SK-N-SH (cell line): ENCODE data around the gene IFI6. TPM values are rescaled to one million over a fixed set of nuclear protein-coding genes. Genes with fewer than 3 reads are reported as not detected.

Experiments
- CTCF ChIA-PET: fragments of 300-600, 350-600 bp; formaldehyde crosslinking; extraction: SDS; loops from one replicate; lab custom pipeline; 2021; lab: Yijun Ruan, JAX
- POLR2A ChIA-PET: fragments of 350-600 bp; sonication (Branson Sonifier 250); formaldehyde crosslinking; extraction: SDS; loops from one replicate; lab custom pipeline; 2020; ENCODE audit warnings: antibody characterized with exemption, inconsistent platforms; lab: Yijun Ruan, JAX
- DNase-seq: peaks from one replicate; pipeline ENCODE4 v3.0.0; 2012
- H2AFZ ChIP-seq: fragments of 200-600 bp; sonication (generic); 2 replicates; pipeline ENCODE4 v1.8.1; 2016; ENCODE audit warnings: antibody characterized with exemption, mild to moderate bottlenecking, low read depth
- H3F3A ChIP-seq: fragments of 200-600 bp; sonication (generic); replicated peaks from 2 replicates; pipeline ENCODE3; 2016; ENCODE audit warnings: antibody characterized with exemption, mild to moderate bottlenecking; ENCODE audit not compliant: insufficient read depth
- H3K27ac ChIP-seq, 2 experiments: fragments of 200-500 bp in 1 of 2; fragments of 200-600 bp in 1 of 2; sonication (Bioruptor generic) in 1 of 2; sonication (generic), shearing (Covaris generic) in 1 of 2; 2 replicates each; pipeline versions ENCODE4 v1.5.1 to v1.6.1; 2014 to 2016; ENCODE audit warnings: low read depth in 2 of 2, inconsistent platforms in 1 of 2, low read length in 1 of 2, mild to moderate bottlenecking in 1 of 2, mixed read lengths in 1 of 2
- H3K27me3 ChIP-seq: fragments of 200-600 bp; sonication (generic), shearing (Covaris generic); 2 replicates; pipeline ENCODE4 v1.6.1; 2016; ENCODE audit warnings: mixed run types; ENCODE audit not compliant: insufficient read depth
- H3K36me3 ChIP-seq, 2 experiments: fragments of 200-500 bp in 1 of 2; fragments of 200-600 bp in 1 of 2; sonication (Bioruptor generic) in 1 of 2; sonication (generic) in 1 of 2; replicated peaks in 1 of 2; 2 replicates each; pipeline versions ENCODE3 to v1.5.1; 2014 to 2016; ENCODE audit warnings: low read length in 1 of 2, mild to moderate bottlenecking in 1 of 2; ENCODE audit not compliant: insufficient read depth in 2 of 2, control insufficient read depth in 1 of 2
- H3K4me1 ChIP-seq, 2 experiments: fragments of 200-500 bp in 1 of 2; fragments of 200-600 bp in 1 of 2; sonication (Bioruptor generic) in 1 of 2; sonication (generic), shearing (Covaris generic) in 1 of 2; 2 replicates each; pipeline versions ENCODE4 v1.5.1 to v1.6.1; 2014 to 2016; ENCODE audit warnings: low read depth in 1 of 2, low read length in 1 of 2, mixed run types in 1 of 2; ENCODE audit not compliant: insufficient read depth in 2 of 2, control insufficient read depth in 1 of 2
- H3K4me2 ChIP-seq: fragments of 200-600 bp; sonication (generic), shearing (Covaris generic); 2 replicates; pipeline ENCODE4 v1.6.1; 2017; ENCODE audit warnings: mixed run types
- H3K4me3 ChIP-seq, 2 experiments: fragments of 200-500 bp in 1 of 2; fragments of 200-600 bp in 1 of 2; sonication (Bioruptor generic) in 1 of 2; sonication (generic), shearing (Covaris generic) in 1 of 2; 2 replicates each; pipeline versions ENCODE4 v1.5.1 to v1.8.1; 2014 to 2016; ENCODE audit warnings: low read depth in 2 of 2, inconsistent platforms in 1 of 2, low read length in 1 of 2, mild to moderate bottlenecking in 1 of 2, mixed read lengths in 1 of 2, moderate library complexity in 1 of 2
- H3K79me2 ChIP-seq: fragments of 200-600 bp; sonication (generic); 2 replicates; pipeline ENCODE4 v1.8.1; 2017; ENCODE audit warnings: mild to moderate bottlenecking; ENCODE audit not compliant: insufficient read depth
- H3K9ac ChIP-seq: fragments of 200-600 bp; sonication (generic); 2 replicates; pipeline ENCODE4 v1.6.1; 2017; ENCODE audit warnings: mixed run types
- H3K9me2 ChIP-seq: fragments of 200-600 bp; sonication (generic); 2 replicates; pipeline ENCODE4 v1.6.1; 2017; ENCODE audit warnings: mixed run types
- H3K9me3 ChIP-seq: fragments of 200-600 bp; sonication (generic); 2 replicates; pipeline ENCODE4 v1.6.1; 2017; ENCODE audit warnings: mixed run types, mild to moderate bottlenecking, moderate library complexity
- H4K20me1 ChIP-seq: fragments of 200-600 bp; sonication (generic); 2 replicates; pipeline ENCODE4 v1.6.1; 2017; ENCODE audit warnings: mild to moderate bottlenecking, mixed run types; ENCODE audit not compliant: insufficient read depth
- CHD2 ChIP-seq: fragments of 150-350 bp; IDR thresholded peaks from 2 replicates; pipeline ENCODE4 v1.6.1; 2018; ENCODE audit warnings: low read length; ENCODE audit not compliant: partially characterized antibody
- EZH2phosphoT487 ChIP-seq: fragments of 200-600 bp; sonication (generic); IDR thresholded peaks from 2 replicates; pipeline ENCODE4 v1.6.1; 2017; ENCODE audit warnings: low read depth, mixed run types, mild to moderate bottlenecking, antibody characterized with exemption, moderate library complexity, borderline replicate concordance
- FOXJ3 ChIP-seq: sonication (generic); formaldehyde crosslinking; IDR thresholded peaks from 2 replicates; pipeline ENCODE4 v1.5.1; 2020; ENCODE audit warnings: mild to moderate bottlenecking, missing genetic modification reagents
- FOXM1 ChIP-seq: IDR thresholded peaks from 2 replicates; pipeline ENCODE4 v1.4.0; 2012; ENCODE audit warnings: low read depth, mild to moderate bottlenecking
- GATA2 ChIP-seq: sonication (generic); formaldehyde crosslinking; IDR thresholded peaks from 2 replicates; pipeline ENCODE4 v1.5.0; 2020; ENCODE audit warnings: mild to moderate bottlenecking, missing genetic modification reagents
- JUND ChIP-seq: IDR thresholded peaks from 2 replicates; pipeline ENCODE4 v1.4.0; 2012
- MEF2A ChIP-seq: IDR thresholded peaks from 2 replicates; pipeline ENCODE4 v1.4.0; 2012; ENCODE audit warnings: low read depth, borderline replicate concordance
- NRF1 ChIP-seq: IDR thresholded peaks from 2 replicates; pipeline ENCODE4 v1.6.1; 2012; ENCODE audit warnings: low read depth, mild to moderate bottlenecking, low read length
- PBX3 ChIP-seq: IDR thresholded peaks from 2 replicates; pipeline ENCODE4; 2012
- RXRA ChIP-seq: IDR thresholded peaks from 2 replicates; pipeline ENCODE4 v1.4.0; 2012; ENCODE audit warnings: low read depth, mild to moderate bottlenecking, borderline replicate concordance
- TAF1 ChIP-seq: IDR thresholded peaks from 2 replicates; pipeline ENCODE4 v1.6.1; 2012; ENCODE audit warnings: low read depth, mild to moderate bottlenecking, low read length, moderate library complexity, borderline replicate concordance
- TEAD4 ChIP-seq: IDR thresholded peaks from 2 replicates; pipeline ENCODE4 v1.4.0; 2012; ENCODE audit warnings: mild to moderate bottlenecking, borderline replicate concordance; ENCODE audit not compliant: insufficient read depth
- USF2 ChIP-seq: fragments of 150-350 bp; IDR thresholded peaks from 2 replicates; pipeline ENCODE4 v1.6.1; 2017; ENCODE audit warnings: antibody characterized with exemption, low read length, low read depth, borderline replicate concordance
- WGBS: methylation state at CpG from one replicate; pipeline ENCODE4 v1.1.6; 2017; ENCODE audit warnings: low lambda C conversion rate; 5-methylcytosine and 5-hydroxymethylcytosine counted together
- polyA plus RNA-seq, 3 experiments: library from polyadenylated mRNA; depleted of rRNA; stranded (reverse); fragments of >200 nt; gene quantifications; 2 replicates each; pipeline ENCODE4 v1.2.3, GENCODE V29; 2012

Gene IFI6
- polyA plus RNA-seq, 1 of the 3 experiments (the other 2 are of a cell fraction) = 35.6 TPM

DNA sequence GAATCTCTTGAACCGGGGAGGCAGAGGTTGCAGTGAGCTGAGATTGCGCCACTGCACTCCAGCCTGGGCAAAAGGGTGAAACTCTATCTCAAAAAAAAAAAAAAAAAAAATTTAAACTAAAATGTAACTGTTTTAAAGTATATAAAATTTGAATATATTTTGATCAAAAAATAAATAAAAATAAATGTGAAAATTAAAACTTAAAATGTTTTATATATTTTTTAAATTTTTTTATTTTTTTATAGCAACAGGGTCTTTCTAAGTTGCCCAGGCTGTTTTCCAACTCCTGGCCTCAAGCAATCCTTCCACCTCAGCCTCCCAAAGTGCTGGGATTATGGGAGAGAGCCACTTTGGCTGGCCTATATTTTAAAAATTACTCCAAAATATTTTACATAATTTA lies 38.6 kb upstream of the IFI6 start:
- Histone ChIP-seq H3K9me2 (no peaks in the 10 kb centered on the region), H3K9ac (no peak overlapping the region), H4K20me1 (no peaks in the 10 kb centered on the region), H3K27ac (no peak overlapping the region), H3K9me3 (no peaks in the 10 kb centered on the region), H3K79me2 (no peaks in the 10 kb centered on the region), H3K4me2 (no peak overlapping the region), H3K36me3 (no peaks in the 10 kb centered on the region), H2AFZ (no peak overlapping the region), H3K4me3 (no peak overlapping the region), H3F3A (no peaks in the 10 kb centered on the region), H3K4me1 (no peaks in the 10 kb centered on the region), H3K27me3 (peaks cover 8% of the 10 kb centered on the region; the same call in 1 of the 2 replicates)
- TF ChIP-seq TAF1 (no peak), GATA2 (no peak), RXRA (no peak), FOXJ3 (CRISPR knock-in tag) (no peak), FOXM1 (no peak), USF2 (no peak), JUND (no peak), PBX3 (no peak), MEF2A (no peak), NRF1 (no peak), CHD2 (no peak), EZH2phosphoT487 (no peak)
- ChIA-PET POLR2A (no interaction called here), CTCF (interaction anchor here (1.8 kb wide), 1 partner anchor 15 kb away, joined by 5 read pairs; the partner anchor contains the start of gene FAM76A)
- WGBS = 81% methylated on average over 2 of the region's 2 CpGs
- DNase-seq = no peak

- no peaks in the 10 kb centered on the region for H3K79me2 ChIP-seq
- DNase-seq = no peak
- no peak overlapping the region for H2AFZ ChIP-seq
- H3K9ac ChIP-seq = no peak overlapping the region
- no peaks in the 10 kb centered on the region for H3K4me1 ChIP-seq
- TF ChIP-seq GATA2 (no peak), TEAD4 (no peak), JUND (no peak)
- no peak overlapping the region for H3K4me2 ChIP-seq
- no peaks in the 10 kb centered on the region for H3K9me2 ChIP-seq
- no peaks in the 10 kb centered on the region for H3K27me3 ChIP-seq
- no peak overlapping the region for H3K4me3 ChIP-seq
- 54% methylated on average over 2 of the region's 2 CpGs for WGBS
- no peaks in the 10 kb centered on the region; the same call in 1 of the 2 replicates for H3K9me3 ChIP-seq
- H3F3A ChIP-seq = no peaks in the 10 kb centered on the region
- H3K36me3 ChIP-seq = no peaks in the 10 kb centered on the region
- CTCF ChIA-PET = interaction anchor here (1.5 kb wide), 1 partner anchor 149 kb away, joined by 3 read pairs; no protein-coding TSS in a partner anchor
- H4K20me1 ChIP-seq = no peaks in the 10 kb centered on the region
- H3K27ac ChIP-seq = no peak overlapping the region
- POLR2A ChIA-PET = no interaction called here
These were observed 33.6 kb upstream of the IFI6 start for GRCh38 chr1:27705545-27705944.
